NCI-H128 (cell line): ENCODE data around the gene IGSF21.

Source experiments
- DNase-seq: peaks from one replicate; lab custom pipeline; 2025; ENCODE audit not compliant: unreplicated experiment; lab: John Stamatoyannopoulos, UW

IGSF21 gene

DNA sequence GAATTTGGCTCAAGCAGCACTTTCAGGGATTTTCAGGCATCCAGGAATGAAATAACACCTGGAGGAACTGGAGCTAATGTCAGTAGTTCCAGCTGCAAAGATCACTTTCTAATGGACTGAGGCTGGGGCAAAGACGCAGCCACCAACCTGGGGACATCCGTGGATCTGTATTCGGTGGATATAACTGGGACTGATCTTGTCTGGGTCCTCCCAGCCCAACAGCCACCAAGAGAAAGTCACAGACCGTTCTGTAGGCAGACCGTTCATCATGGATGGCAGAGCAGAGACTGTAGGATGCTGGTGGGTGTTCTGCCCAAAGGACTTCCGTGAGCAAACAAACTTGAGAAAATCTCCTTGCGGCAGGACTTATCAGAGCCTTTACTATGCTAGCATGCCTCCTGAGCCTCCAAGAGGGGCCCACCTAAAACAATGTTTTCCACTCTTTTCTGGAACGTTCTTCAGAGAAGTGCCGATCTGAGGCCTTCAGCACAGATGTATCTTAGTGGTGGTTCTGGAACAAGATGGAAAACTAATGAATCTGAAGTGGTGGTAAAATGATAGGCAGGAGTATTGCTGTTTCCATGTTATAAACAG, 287.1 kb downstream of the IGSF21 start:
- no peak for DNase-seq

- DNase-seq = no peak
Observed at GRCh38 chr1:18396247-18396980, 288.8 kb downstream of the IGSF21 start.

- DNase-seq = no peak
Observed at GRCh38 chr1:18397641-18398040, 290.0 kb downstream of the IGSF21 start.

DNA sequence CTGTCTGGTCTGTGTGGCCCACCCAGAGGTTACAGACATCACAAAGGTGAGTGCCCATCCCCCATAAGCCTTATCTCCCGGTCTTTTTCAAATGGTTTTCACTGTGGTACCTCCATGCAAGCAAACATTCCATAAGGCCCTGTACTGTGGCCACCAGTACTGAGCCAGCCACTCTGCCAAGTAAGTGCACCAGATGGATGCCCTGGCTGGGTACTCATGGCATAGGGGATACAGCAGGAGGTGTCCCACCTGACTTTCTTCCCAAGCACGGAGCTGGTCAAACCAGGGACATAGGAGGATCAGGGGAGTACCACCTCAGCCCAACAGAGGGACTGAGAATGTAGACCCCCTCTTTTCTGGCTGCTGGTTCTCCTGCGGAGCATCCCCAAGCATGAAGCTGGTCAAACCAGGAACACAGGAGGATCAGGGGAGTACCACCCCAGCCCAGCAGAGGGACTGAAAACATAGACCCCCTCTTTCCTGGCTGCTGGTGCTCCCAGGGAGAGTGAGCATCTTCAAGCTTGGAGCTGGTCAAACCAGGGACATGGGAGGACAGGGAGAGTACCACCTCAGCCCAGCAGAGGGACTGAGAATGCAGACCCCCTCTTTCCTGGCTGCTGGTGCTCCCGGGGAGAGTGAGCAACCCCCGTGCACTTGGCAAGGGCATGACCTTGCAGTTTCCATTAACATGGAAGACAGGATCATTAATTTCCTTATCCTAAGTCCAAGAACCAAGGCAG, 291.4 kb downstream of the IGSF21 start:
- no peak for DNase-seq

- DNase-seq = no peak
Observed at GRCh38 chr1:18400347-18401102, 292.9 kb downstream of the IGSF21 start.

GRCh38 chr1:18401921-18402320, 294.3 kb downstream of the IGSF21 start:
- no peak for DNase-seq

- no peak for DNase-seq
Observed at GRCh38 chr1:18404460-18404859, 296.9 kb downstream of the IGSF21 start.

DNA sequence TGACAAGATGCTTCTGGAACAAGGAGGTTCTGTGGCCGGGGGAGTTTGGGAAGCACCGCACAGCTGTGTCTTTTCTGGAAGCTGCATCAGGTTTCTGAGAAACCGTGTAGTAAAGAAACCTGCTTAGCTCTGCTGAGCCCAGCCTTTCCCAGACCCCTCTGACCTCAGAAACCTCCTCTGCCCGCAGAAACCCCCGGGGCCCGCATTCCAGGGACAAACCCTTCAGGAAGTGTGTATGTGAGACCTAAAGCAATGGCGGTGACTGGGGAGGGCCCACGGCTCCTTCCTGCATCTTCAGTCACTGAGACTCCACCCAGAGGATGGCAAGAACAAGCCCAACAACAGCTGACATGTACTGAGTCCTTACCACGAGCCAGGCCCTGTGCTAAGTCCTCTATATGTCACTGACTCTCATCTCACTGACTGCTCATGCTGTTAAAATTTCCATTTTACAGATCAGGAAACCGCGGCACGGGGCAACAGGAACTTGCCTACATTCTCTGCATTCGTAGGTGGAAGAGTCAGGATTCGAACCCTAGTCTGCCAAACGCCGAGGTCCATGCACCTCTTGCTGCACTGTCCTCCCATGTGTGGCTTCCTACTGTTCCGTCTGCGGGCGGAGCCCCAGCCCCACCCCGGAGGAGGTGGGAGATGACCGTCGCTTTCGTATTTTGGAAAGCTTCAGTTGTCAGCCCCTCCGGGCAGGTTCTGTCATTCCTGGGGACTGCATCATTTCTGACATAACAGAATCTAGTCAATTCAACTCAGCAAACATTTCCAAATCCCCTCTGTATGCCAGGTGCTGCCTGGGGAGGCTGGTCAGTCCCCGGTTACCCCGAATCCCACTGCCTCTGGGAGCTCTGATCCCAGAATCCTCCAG, 299.8 kb downstream of the IGSF21 start:
- DNase-seq = no peak

DNA sequence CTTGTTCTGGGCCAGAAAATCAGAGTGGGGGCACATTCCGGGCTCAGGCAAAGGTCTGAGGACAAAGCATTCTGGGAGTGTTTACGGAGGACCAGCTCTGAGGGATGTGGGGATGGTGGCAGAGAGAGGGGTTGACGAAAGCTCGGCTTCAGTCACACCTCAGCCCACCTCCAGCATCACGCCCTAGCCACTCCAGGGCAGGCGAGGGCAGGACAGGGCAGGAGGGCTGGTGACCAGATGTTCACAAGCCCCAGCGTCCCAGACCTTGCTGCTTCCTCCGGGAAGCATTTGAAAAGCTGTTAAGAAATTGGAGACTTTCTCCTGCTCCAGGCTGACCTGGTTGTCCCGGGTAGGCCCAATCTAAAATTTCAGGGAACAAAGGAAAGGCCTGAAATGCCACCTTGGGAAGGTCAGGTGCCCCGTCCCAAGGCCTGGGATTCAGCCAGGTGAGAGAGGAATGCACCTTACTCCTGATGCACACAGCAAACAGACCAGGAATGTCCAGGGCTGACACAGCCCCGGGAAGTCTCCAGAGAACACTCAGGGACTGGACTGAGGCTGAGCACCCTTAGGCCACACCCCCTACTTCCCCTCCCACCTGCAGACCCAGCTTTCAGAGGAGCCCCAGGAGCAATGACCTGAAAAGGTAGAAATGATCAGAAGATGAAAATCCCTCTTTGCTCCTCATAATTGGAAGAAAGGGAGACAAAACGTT, 301.2 kb downstream of the IGSF21 start:
- no peak for DNase-seq

DNA sequence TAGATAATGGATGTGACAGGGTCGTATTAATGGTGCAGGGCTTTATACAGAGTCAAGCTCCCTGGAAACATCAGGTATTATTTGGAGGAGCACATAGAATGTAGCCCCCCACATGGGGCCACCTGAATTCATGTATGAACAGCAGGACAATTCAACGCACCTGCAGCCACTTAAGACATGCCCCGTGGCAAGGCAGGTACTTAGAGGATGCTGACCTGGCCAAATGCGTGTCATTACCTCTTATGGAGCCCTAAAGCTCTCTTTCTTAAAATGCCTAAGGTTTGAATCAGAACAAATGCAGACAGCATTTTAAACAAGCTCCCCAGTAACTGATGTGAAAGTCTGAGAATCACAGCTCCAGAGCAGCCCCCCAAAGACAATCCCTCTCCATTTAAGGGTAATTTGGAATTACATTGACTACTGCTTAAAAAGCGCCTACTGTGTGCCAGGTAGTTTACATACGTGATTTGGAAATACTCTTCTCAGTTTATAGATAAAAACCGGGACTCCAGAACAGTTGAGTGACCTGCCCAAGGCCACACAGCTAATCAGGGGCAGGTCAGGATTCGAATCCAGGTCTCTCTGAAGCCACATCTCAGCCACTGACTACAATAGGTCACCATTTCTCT, 302.1 kb downstream of the IGSF21 start:
- DNase-seq = no peak

- DNase-seq = no peak
Observed at GRCh38 chr1:18410407-18410806, 302.8 kb downstream of the IGSF21 start.

DNA sequence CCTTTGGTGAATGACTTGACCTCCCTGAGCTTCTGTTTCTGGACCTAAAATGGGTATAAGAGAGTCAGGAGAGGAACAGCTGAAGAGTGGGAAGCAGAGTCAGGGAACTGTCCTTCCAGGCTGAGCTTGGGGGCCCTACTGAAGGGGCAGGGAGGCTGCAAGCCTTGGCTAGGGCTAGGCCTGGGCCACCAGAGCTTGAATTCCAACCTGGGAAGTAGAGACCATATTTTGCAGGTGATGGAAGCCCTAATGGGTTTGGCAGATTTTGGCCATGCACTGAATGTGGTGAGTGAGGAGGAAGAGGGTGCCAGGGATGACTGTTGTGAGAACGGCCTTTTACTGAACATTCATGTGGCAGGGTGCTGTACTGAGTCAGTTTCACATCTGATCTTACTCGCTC, 303.7 kb downstream of the IGSF21 start:
- DNase-seq = no peak

DNA sequence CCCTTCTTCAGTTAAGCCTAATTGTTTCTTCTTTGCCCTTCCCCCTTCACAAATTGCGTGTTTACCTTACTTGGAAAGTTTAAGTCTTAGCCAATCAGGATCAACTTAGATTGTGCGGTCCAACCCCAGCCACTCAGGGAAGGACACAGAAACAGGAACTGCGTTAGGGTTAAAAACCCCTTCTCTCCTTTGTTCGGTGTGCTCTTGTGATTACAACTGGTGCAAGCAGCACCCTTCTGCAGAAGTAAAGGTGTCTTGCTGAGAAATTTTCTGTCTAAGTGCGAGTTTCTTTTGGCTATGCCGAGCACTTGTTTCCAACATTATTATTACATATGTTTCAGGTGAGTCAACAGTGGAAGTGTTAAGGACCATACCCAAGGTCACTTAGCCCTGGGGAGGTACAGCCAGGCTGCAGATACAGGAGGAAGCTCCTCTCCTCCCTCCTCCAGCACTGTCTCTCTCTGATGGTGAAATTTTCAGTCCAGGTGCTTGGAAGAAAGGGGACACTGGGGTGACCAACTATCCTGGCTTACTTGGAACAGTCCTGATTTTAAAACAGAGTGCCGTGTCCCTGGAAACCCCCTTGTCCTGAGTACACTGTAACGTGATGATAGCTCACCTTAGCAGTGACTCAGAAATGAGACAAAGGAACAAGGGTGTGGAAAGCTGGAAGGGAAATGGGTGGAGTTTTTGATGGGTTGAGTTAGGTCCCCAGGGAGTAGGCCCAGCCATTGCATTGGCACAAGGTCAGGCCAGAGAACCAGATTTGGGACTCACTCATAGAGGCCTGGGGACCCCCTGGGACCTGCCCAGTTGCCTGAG, 304.4 kb downstream of the IGSF21 start:
- no peak for DNase-seq

DNA sequence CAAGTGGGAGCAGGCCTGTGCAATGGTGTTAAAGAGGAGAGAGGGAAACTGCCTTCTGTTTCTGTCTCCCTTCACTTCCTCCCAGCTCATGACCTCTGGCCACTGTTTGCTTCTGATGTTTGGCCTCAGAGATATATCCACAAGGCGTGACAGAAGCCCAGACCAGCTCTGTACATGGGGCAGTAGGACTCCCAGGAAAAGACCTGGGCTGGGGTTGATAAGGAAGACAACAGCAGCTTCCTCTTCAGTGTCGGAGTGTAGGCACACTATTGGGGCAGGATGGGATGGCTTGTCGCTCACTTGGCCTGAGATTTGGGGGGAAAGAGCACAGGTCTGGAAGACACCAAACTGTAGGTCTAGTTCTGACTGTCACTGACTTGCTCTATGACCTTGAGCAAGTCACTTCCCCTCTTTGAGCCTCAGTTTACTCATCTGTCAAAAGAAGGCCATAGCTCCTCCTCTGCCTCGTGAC, 305.3 kb downstream of the IGSF21 start:
- DNase-seq = no peak

DNA sequence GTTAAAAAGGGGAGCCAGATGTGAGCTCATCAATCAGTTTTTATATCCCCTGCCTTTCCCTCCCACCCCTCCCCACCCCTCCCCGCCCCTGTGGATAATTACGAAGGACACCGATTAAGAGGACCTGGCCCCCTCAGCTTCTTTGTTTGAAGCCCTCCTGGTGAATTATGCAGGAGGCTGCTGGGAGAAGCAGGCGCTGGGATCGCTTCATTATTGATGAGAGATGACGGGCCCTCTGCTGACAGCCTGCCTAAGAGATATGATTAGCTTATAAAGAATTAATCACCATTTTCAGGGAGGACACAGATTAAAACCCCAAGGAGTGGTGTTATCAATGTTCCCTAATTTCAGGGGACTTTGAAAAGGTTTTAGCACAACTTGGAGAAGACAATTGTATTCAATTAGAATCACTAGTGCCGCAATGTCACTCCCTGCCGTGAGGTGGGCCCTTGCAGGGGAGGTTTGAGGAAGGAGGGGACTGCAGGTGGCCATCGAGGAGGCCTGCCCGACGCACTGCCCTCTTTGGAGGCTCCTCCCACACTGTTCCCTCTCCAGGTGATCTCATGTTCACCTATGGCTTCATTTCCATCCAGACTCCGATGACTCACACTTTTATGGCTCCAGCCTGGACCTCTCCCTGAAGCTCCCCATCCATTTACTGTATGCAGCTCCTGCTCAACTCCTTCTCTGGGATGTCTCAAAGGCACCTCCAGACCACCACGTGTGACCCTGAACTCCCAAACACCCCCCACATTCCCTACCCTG, 306.1 kb downstream of the IGSF21 start:
- no peak for DNase-seq

DNA sequence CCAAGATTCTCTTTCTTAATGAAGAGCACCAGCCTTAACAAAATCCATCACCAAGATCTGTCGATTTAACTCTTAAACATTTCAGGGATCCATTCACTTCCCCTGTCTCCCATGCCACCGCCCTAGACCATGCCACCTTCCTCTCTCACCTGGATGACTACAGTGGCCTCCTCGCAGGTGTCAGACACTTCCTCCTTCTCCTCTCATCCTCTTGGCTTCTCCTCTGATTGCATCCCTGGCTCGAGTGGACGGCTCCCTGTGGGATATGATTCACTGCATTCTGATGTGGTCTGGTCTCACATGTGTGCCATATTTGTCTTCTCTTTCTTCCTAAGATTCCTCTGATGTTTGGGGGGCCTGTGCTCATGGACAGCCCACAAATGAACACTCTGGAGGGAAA, 306.7 kb downstream of the IGSF21 start:
- DNase-seq = no peak

DNA sequence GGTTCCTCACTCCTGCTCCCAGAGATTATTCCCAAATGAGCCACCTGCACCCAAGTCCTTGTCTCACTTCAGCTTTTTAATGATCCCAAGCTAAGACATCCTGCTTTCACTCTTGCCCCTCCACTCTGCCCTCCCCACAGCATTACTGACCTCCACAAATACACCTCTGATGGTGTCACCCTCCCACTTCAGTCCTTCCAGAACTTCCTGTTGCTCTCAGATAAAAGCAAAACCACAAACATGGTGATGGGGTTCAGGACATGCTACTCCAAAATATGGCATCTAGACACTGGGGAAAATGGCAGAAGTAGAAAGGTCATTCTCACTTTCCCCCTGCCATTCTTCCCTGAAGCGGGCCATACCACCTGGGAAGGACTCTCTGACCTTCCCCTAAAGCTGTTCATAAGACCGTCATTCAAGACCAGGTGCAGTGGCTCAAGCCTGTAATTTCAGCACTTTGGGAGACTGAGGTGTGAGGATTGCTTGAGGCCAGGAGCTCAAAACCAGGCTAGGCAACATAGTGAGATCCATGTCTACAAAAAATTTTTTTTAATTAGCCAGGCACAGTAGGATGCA, 307.4 kb downstream of the IGSF21 start:
- no peak for DNase-seq
